HepG2 (cell line): ENCODE measurements around the gene TSSK6. TPM values are rescaled to one million over a fixed set of nuclear protein-coding genes. Genes with fewer than 3 reads are reported as not detected.

Experiments
- ELF1 ChIP-seq: sonication (generic); formaldehyde crosslinking; IDR thresholded peaks from 2 replicates; pipeline ENCODE4 v1.4.0; 2020; ENCODE audit warnings: missing genetic modification reagents
- FLYWCH1 ChIP-seq: sonication (generic); formaldehyde crosslinking; IDR thresholded peaks from 2 replicates; pipeline ENCODE4 v1.8.1; 2023; ENCODE audit warnings: mild to moderate bottlenecking, missing genetic modification reagents
- GATA4 ChIP-seq: sonication (generic); IDR thresholded peaks from 2 replicates; pipeline ENCODE4 v1.6.1; 2016; ENCODE audit warnings: antibody characterized with exemption, low read depth, borderline replicate concordance
- JUNB ChIP-seq: sonication (generic); formaldehyde crosslinking; IDR thresholded peaks from 2 replicates; pipeline ENCODE4 v1.8.0; 2022; ENCODE audit warnings: missing genetic modification reagents, mild to moderate bottlenecking, borderline replicate concordance
- KAT8 ChIP-seq: IDR thresholded peaks from 2 replicates; pipeline ENCODE4 v1.6.1; 2016; ENCODE audit warnings: missing genetic modification reagents, missing compliant biosample characterization
- KLF11 ChIP-seq: IDR thresholded peaks from 2 replicates; pipeline ENCODE4 v1.6.1; 2016; ENCODE audit warnings: missing compliant biosample characterization
- MAFF ChIP-seq: IDR thresholded peaks from 2 replicates; pipeline ENCODE4 v1.6.1; 2011; ENCODE audit warnings: low read depth, low read length, improper control_type of control experiment
- NFE2L2 ChIP-seq: fragments of 150-350 bp; IDR thresholded peaks from 2 replicates; pipeline ENCODE4 v1.6.1; 2014; ENCODE audit warnings: low read length
- PRMT3 ChIP-seq: sonication (generic); formaldehyde crosslinking; IDR thresholded peaks from 2 replicates; pipeline ENCODE4 v1.8.1; 2022; ENCODE audit warnings: low read depth, mild to moderate bottlenecking, moderate library complexity, missing genetic modification reagents, borderline replicate concordance
- RBM22 ChIP-seq: fragments of 200-400 bp; formaldehyde crosslinking; optimal IDR thresholded peaks from 2 replicates; pipeline ENCODE3; 2017; ENCODE audit warnings: mild to moderate bottlenecking, low read length, moderate library complexity
- RXRB ChIP-seq: IDR thresholded peaks from 2 replicates; pipeline ENCODE4 v1.6.1; 2016; ENCODE audit warnings: borderline replicate concordance, missing genetic modification reagents, missing compliant biosample characterization
- STAG1 ChIP-seq: sonication (generic); formaldehyde crosslinking; IDR thresholded peaks from 2 replicates; pipeline ENCODE4 v1.4.0; 2020; ENCODE audit warnings: missing genetic modification reagents
- UBTF ChIP-seq: sonication (generic); formaldehyde crosslinking; IDR thresholded peaks from 2 replicates; pipeline ENCODE4 v1.4.0; 2020; ENCODE audit warnings: mild to moderate bottlenecking, missing genetic modification reagents
- ZBTB39 ChIP-seq: sonication (generic); formaldehyde crosslinking; IDR thresholded peaks from 2 replicates; pipeline ENCODE4 v1.5.0; 2020; ENCODE audit warnings: missing genetic modification reagents
- ZBTB4 ChIP-seq: sonication (generic); formaldehyde crosslinking; IDR thresholded peaks from 2 replicates; pipeline ENCODE4 v1.4.0; 2020; ENCODE audit warnings: missing genetic modification reagents, mild to moderate bottlenecking, borderline replicate concordance
- ZNF143 ChIP-seq: sonication (generic); formaldehyde crosslinking; IDR thresholded peaks from 2 replicates; pipeline ENCODE4 v1.4.0; 2020; ENCODE audit warnings: missing genetic modification reagents
- ZNF274 ChIP-seq: sonication (generic); formaldehyde crosslinking; IDR thresholded peaks from 2 replicates; pipeline ENCODE4 v1.5.1; 2020; ENCODE audit warnings: mild to moderate bottlenecking, missing genetic modification reagents
- ZNF350 ChIP-seq: sonication (generic); formaldehyde crosslinking; IDR thresholded peaks from 2 replicates; pipeline ENCODE4 v1.4.0; 2020; ENCODE audit warnings: mild to moderate bottlenecking, low read depth, missing genetic modification reagents, borderline replicate concordance
- ZNF484 ChIP-seq: sonication (generic); formaldehyde crosslinking; IDR thresholded peaks from 2 replicates; pipeline ENCODE4 v1.5.1; 2020; ENCODE audit warnings: mild to moderate bottlenecking, low read depth, missing genetic modification reagents, borderline replicate concordance
- ZNF605 ChIP-seq: sonication (generic); formaldehyde crosslinking; IDR thresholded peaks from 2 replicates; pipeline ENCODE4 v1.8.0; 2022; ENCODE audit warnings: mild to moderate bottlenecking, missing genetic modification reagents
- ZNF747 ChIP-seq: sonication (generic); formaldehyde crosslinking; IDR thresholded peaks from 2 replicates; pipeline ENCODE4 v1.8.1; 2023; ENCODE audit warnings: missing genetic modification reagents, mild to moderate bottlenecking, borderline replicate concordance
- polyA plus RNA-seq, 8 experiments: library from polyadenylated mRNA; depleted of rRNA in 3 of 8; stranded (reverse) in 7 of 8; unstranded in 1 of 8; fragments of >200 nt; fragmentation: Illumina TruSeq in 4 of 8; extraction: Trizol in 4 of 8; gene quantifications; 2 replicates each; pipeline versions ENCODE4 v1.2.1 to v1.2.3, GENCODE V29; 2011 to 2016; ENCODE audit warnings: low read depth in 4 of 8, missing spikeins in 1 of 8, mixed read lengths in 1 of 8; ENCODE audit not compliant: insufficient read depth in 1 of 8
- total RNA-seq, 5 experiments: library from RNA; depleted of rRNA; stranded (reverse); fragments of >200 nt; fragmentation: Illumina TruSeq; extraction: Trizol; gene quantifications; 2 replicates each; pipeline ENCODE4 v1.2.3, GENCODE V29; 2016; ENCODE audit warnings: low read depth in 1 of 5

TSSK6 gene
- total and polyA plus RNA-seq, 2 of the 13 experiments (the other 11 are each of a cell fraction or from before 2014, with no cell fraction given), result 0.71 to 1.2 TPM

GRCh38 chr19:19531951-19532805 lies 16.8 kb upstream of the TSSK6 start (continued):
- TF ChIP-seq RXRB (CRISPR knock-in tag) (no peak), JUNB (CRISPR knock-in tag) (no peak), STAG1 (CRISPR knock-in tag) (peak; percentile 95), RBM22 (peak; percentile 33), ZNF747 (no peak), FLYWCH1 (CRISPR knock-in tag) (no peak), ELF1 (CRISPR knock-in tag) (no peak), KAT8 (CRISPR knock-in tag) (no peak), NFE2L2 (no peak), ZNF274 (CRISPR knock-in tag) (peak; percentile 60; the same call in 1 of the 2 replicates), ZBTB39 (CRISPR knock-in tag) (no peak), ZNF484 (CRISPR knock-in tag) (no peak), ZBTB4 (no peak), PRMT3 (CRISPR knock-in tag) (no peak), UBTF (CRISPR knock-in tag) (no peak), GATA4 (no peak), ZNF143 (no peak), KLF11 (CRISPR knock-in tag) (no peak), ZNF605 (CRISPR knock-in tag) (no peak), MAFF (no peak), ZNF350 (CRISPR knock-in tag) (no peak)
